SK-N-SH (cell line): ENCODE measurements around the gene OXSM. TPM values are rescaled to one million over a fixed set of nuclear protein-coding genes. Genes with fewer than 3 reads are reported as not detected.

Experiments used
- CTCF ChIA-PET: fragments of 300-600, 350-600 bp; formaldehyde crosslinking; extraction: SDS; loops from one replicate; lab custom pipeline; 2021; lab: Yijun Ruan, JAX
- POLR2A ChIA-PET: fragments of 350-600 bp; sonication (Branson Sonifier 250); formaldehyde crosslinking; extraction: SDS; loops from one replicate; lab custom pipeline; 2020; ENCODE audit warnings: antibody characterized with exemption, inconsistent platforms; lab: Yijun Ruan, JAX
- DNase-seq: peaks from one replicate; pipeline ENCODE4 v3.0.0; 2012
- H2AFZ ChIP-seq: fragments of 200-600 bp; sonication (generic); 2 replicates; pipeline ENCODE4 v1.8.1; 2016; ENCODE audit warnings: antibody characterized with exemption, mild to moderate bottlenecking, low read depth
- H3F3A ChIP-seq: fragments of 200-600 bp; sonication (generic); replicated peaks from 2 replicates; pipeline ENCODE3; 2016; ENCODE audit warnings: antibody characterized with exemption, mild to moderate bottlenecking; ENCODE audit not compliant: insufficient read depth
- H3K27ac ChIP-seq, 2 experiments: fragments of 200-500 bp in 1 of 2; fragments of 200-600 bp in 1 of 2; sonication (Bioruptor generic) in 1 of 2; sonication (generic), shearing (Covaris generic) in 1 of 2; 2 replicates each; pipeline versions ENCODE4 v1.5.1 to v1.6.1; 2014 to 2016; ENCODE audit warnings: low read depth in 2 of 2, inconsistent platforms in 1 of 2, low read length in 1 of 2, mild to moderate bottlenecking in 1 of 2, mixed read lengths in 1 of 2
- H3K27me3 ChIP-seq: fragments of 200-600 bp; sonication (generic), shearing (Covaris generic); 2 replicates; pipeline ENCODE4 v1.6.1; 2016; ENCODE audit warnings: mixed run types; ENCODE audit not compliant: insufficient read depth
- H3K36me3 ChIP-seq, 2 experiments: fragments of 200-500 bp in 1 of 2; fragments of 200-600 bp in 1 of 2; sonication (Bioruptor generic) in 1 of 2; sonication (generic) in 1 of 2; replicated peaks in 1 of 2; 2 replicates each; pipeline versions ENCODE3 to v1.5.1; 2014 to 2016; ENCODE audit warnings: low read length in 1 of 2, mild to moderate bottlenecking in 1 of 2; ENCODE audit not compliant: insufficient read depth in 2 of 2, control insufficient read depth in 1 of 2
- H3K4me1 ChIP-seq, 2 experiments: fragments of 200-500 bp in 1 of 2; fragments of 200-600 bp in 1 of 2; sonication (Bioruptor generic) in 1 of 2; sonication (generic), shearing (Covaris generic) in 1 of 2; 2 replicates each; pipeline versions ENCODE4 v1.5.1 to v1.6.1; 2014 to 2016; ENCODE audit warnings: low read depth in 1 of 2, low read length in 1 of 2, mixed run types in 1 of 2; ENCODE audit not compliant: insufficient read depth in 2 of 2, control insufficient read depth in 1 of 2
- H3K4me2 ChIP-seq: fragments of 200-600 bp; sonication (generic), shearing (Covaris generic); 2 replicates; pipeline ENCODE4 v1.6.1; 2017; ENCODE audit warnings: mixed run types
- H3K4me3 ChIP-seq, 2 experiments: fragments of 200-500 bp in 1 of 2; fragments of 200-600 bp in 1 of 2; sonication (Bioruptor generic) in 1 of 2; sonication (generic), shearing (Covaris generic) in 1 of 2; 2 replicates each; pipeline versions ENCODE4 v1.5.1 to v1.8.1; 2014 to 2016; ENCODE audit warnings: low read depth in 2 of 2, inconsistent platforms in 1 of 2, low read length in 1 of 2, mild to moderate bottlenecking in 1 of 2, mixed read lengths in 1 of 2, moderate library complexity in 1 of 2
- H3K79me2 ChIP-seq: fragments of 200-600 bp; sonication (generic); 2 replicates; pipeline ENCODE4 v1.8.1; 2017; ENCODE audit warnings: mild to moderate bottlenecking; ENCODE audit not compliant: insufficient read depth
- H3K9ac ChIP-seq: fragments of 200-600 bp; sonication (generic); 2 replicates; pipeline ENCODE4 v1.6.1; 2017; ENCODE audit warnings: mixed run types
- H3K9me2 ChIP-seq: fragments of 200-600 bp; sonication (generic); 2 replicates; pipeline ENCODE4 v1.6.1; 2017; ENCODE audit warnings: mixed run types
- H3K9me3 ChIP-seq: fragments of 200-600 bp; sonication (generic); 2 replicates; pipeline ENCODE4 v1.6.1; 2017; ENCODE audit warnings: mixed run types, mild to moderate bottlenecking, moderate library complexity
- H4K20me1 ChIP-seq: fragments of 200-600 bp; sonication (generic); 2 replicates; pipeline ENCODE4 v1.6.1; 2017; ENCODE audit warnings: mild to moderate bottlenecking, mixed run types; ENCODE audit not compliant: insufficient read depth
- CHD2 ChIP-seq: fragments of 150-350 bp; IDR thresholded peaks from 2 replicates; pipeline ENCODE4 v1.6.1; 2018; ENCODE audit warnings: low read length; ENCODE audit not compliant: partially characterized antibody
- CTCF ChIP-seq: fragments of 200-600 bp; sonication (generic); IDR thresholded peaks from 2 replicates; pipeline ENCODE4 v1.6.1; 2017; ENCODE audit warnings: antibody characterized with exemption, mild to moderate bottlenecking, moderate library complexity
- ELF1 ChIP-seq: IDR thresholded peaks from 2 replicates; pipeline ENCODE4 v1.4.0; 2012
- EZH2phosphoT487 ChIP-seq: fragments of 200-600 bp; sonication (generic); IDR thresholded peaks from 2 replicates; pipeline ENCODE4 v1.6.1; 2017; ENCODE audit warnings: low read depth, mixed run types, mild to moderate bottlenecking, antibody characterized with exemption, moderate library complexity, borderline replicate concordance
- FOSL2 ChIP-seq: IDR thresholded peaks from 2 replicates; pipeline ENCODE4 v1.4.0; 2012; ENCODE audit warnings: low read depth, mild to moderate bottlenecking, moderate library complexity, borderline replicate concordance
- MXI1 ChIP-seq: IDR thresholded peaks from 2 replicates; pipeline ENCODE4 v1.6.1; 2012; ENCODE audit warnings: mild to moderate bottlenecking, low read depth, low read length, improper control_type of control experiment
- NFIC ChIP-seq: IDR thresholded peaks from 2 replicates; pipeline ENCODE4 v1.4.0; 2012; ENCODE audit warnings: borderline replicate concordance
- NRF1 ChIP-seq: IDR thresholded peaks from 2 replicates; pipeline ENCODE4 v1.6.1; 2012; ENCODE audit warnings: low read depth, mild to moderate bottlenecking, low read length
- RAD21 ChIP-seq: IDR thresholded peaks from 2 replicates; pipeline ENCODE4 v1.6.1; 2012; ENCODE audit warnings: mild to moderate bottlenecking, low read length
- RXRA ChIP-seq: IDR thresholded peaks from 2 replicates; pipeline ENCODE4 v1.4.0; 2012; ENCODE audit warnings: low read depth, mild to moderate bottlenecking, borderline replicate concordance
- SMC3 ChIP-seq: IDR thresholded peaks from 2 replicates; pipeline ENCODE4 v1.6.1; 2012; ENCODE audit warnings: low read depth, low read length, improper control_type of control experiment
- TCF12 ChIP-seq: IDR thresholded peaks from 2 replicates; pipeline ENCODE4 v1.4.0; 2012
- TEAD4 ChIP-seq: IDR thresholded peaks from 2 replicates; pipeline ENCODE4 v1.4.0; 2012; ENCODE audit warnings: mild to moderate bottlenecking, borderline replicate concordance; ENCODE audit not compliant: insufficient read depth
- WGBS: methylation state at CpG from one replicate; pipeline ENCODE4 v1.1.6; 2017; ENCODE audit warnings: low lambda C conversion rate; 5-methylcytosine and 5-hydroxymethylcytosine counted together
- polyA plus RNA-seq, 3 experiments: library from polyadenylated mRNA; depleted of rRNA; stranded (reverse); fragments of >200 nt; gene quantifications; 2 replicates each; pipeline ENCODE4 v1.2.3, GENCODE V29; 2012
- TF ChIP-seq, protein P1 (sequence below): fragments of 150-350 bp; IDR thresholded peaks from 2 replicates; pipeline ENCODE4 v1.6.1; 2017; ENCODE audit warnings: antibody characterized with exemption, low read length, low read depth, borderline replicate concordance
- TF ChIP-seq, protein P2 (sequence below): IDR thresholded peaks from 2 replicates; pipeline ENCODE4; 2012
- TF ChIP-seq, protein P3 (sequence below): fragments of 150-350 bp; IDR thresholded peaks from 2 replicates; pipeline ENCODE4 v1.6.1; 2016; ENCODE audit warnings: mild to moderate bottlenecking, low read depth, low read length

The OXSM gene
- polyA plus RNA-seq, 1 of the 3 experiments (the other 2 are of a cell fraction): 12.1 TPM

DNA sequence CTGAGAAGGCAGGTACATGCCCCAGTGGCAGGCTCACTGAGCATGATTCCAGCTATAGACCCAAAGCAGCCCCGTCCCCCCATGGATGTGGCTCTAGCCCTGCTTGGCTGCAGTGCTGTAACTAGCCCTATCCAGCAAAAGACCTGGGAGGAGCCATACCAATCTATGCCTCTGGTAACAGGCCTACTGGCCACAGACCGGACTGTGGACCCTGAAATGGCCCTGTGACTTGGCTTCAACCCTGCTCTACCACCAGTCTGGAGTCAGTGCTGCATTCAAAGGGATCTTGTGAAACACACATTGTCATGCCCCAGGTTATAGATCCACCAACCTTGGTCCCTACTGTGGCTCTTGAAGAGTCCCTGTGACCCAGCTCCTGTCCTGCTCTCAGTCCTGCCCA, 46.7 kb downstream of the OXSM start:
- no peaks in the 10 kb centered on the region for H3K9me2 ChIP-seq
- peaks cover 0 to 3% of the 10 kb centered on the region in 2 experiments; a peak in 1 of 4 replicates for H3K4me1 ChIP-seq
- no peaks in the 10 kb centered on the region for H3K79me2 ChIP-seq
- no peaks in the 10 kb centered on the region for H3K9me3 ChIP-seq
- no peak overlapping the region for H3K4me3 ChIP-seq
- no peaks in the 10 kb centered on the region for H4K20me1 ChIP-seq
- H3K27me3 ChIP-seq: no peaks in the 10 kb centered on the region
- no peaks in the 10 kb centered on the region for H3K36me3 ChIP-seq
- H3F3A ChIP-seq: no peaks in the 10 kb centered on the region
- no peak overlapping the region for H3K4me2 ChIP-seq
- TF ChIP-seq TEAD4 (no peak), EZH2phosphoT487 (no peak)
- TF ChIP-seq, protein P1, sequence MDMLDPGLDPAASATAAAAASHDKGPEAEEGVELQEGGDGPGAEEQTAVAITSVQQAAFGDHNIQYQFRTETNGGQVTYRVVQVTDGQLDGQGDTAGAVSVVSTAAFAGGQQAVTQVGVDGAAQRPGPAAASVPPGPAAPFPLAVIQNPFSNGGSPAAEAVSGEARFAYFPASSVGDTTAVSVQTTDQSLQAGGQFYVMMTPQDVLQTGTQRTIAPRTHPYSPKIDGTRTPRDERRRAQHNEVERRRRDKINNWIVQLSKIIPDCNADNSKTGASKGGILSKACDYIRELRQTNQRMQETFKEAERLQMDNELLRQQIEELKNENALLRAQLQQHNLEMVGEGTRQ: no peak
- POLR2A ChIA-PET: no interaction called here
- H3K27ac ChIP-seq: no peak overlapping the region
- CTCF ChIA-PET: no interaction called here
- H3K9ac ChIP-seq: no peak overlapping the region
- WGBS: 45% methylated on average over 2 of the region's 2 CpGs
- DNase-seq: no peak
- no peak overlapping the region for H2AFZ ChIP-seq

DNA sequence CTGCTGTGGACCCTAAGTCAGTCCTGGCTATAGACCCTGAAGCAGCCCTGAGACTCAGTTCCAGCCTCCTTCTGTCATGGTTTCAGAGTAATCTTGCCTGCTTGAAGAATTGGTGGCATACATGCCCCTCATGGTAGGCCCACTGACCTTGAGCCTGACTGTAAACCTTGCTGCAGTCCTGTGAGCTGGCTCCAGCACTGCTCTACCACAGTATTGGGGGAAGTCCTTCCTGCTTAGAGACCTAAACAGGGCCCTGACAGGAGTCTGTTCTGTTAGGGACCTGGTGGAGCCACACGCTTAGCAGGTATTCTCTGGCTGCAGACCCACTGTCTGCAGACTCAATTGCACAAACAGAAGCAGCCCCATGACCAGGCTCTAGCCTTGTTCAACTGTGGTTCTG, 47.1 kb downstream of the OXSM start:
- Histone ChIP-seq H3K27ac (no peak overlapping the region), H4K20me1 (no peaks in the 10 kb centered on the region), H3K9me2 (no peaks in the 10 kb centered on the region), H3K4me2 (no peak overlapping the region), H3K4me3 (no peak overlapping the region), H3K4me1 (no peaks in the 10 kb centered on the region), H3K79me2 (no peaks in the 10 kb centered on the region), H3K9me3 (no peaks in the 10 kb centered on the region), H2AFZ (no peak overlapping the region), H3K36me3 (no peaks in the 10 kb centered on the region), H3F3A (no peaks in the 10 kb centered on the region), H3K27me3 (no peaks in the 10 kb centered on the region), H3K9ac (no peak overlapping the region)
- POLR2A ChIA-PET: no interaction called here
- CTCF ChIA-PET: interaction anchor here (0.5 to 0.8 kb wide), 2 partner anchors 20 to 649 kb away, joined by 3 read pairs; no protein-coding TSS in a partner anchor
- no peak for TF ChIP-seq RXRA
- no peak for TF ChIP-seq FOSL2
- TF ChIP-seq CHD2: no peak
- TF ChIP-seq TCF12: no peak
- TF ChIP-seq MXI1: no peak
- no peak for TF ChIP-seq CTCF
- TF ChIP-seq, protein P2, sequence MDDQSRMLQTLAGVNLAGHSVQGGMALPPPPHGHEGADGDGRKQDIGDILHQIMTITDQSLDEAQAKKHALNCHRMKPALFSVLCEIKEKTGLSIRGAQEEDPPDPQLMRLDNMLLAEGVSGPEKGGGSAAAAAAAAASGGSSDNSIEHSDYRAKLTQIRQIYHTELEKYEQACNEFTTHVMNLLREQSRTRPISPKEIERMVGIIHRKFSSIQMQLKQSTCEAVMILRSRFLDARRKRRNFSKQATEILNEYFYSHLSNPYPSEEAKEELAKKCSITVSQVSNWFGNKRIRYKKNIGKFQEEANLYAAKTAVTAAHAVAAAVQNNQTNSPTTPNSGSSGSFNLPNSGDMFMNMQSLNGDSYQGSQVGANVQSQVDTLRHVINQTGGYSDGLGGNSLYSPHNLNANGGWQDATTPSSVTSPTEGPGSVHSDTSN: no peak
- no peak for TF ChIP-seq RAD21
- TF ChIP-seq NFIC: no peak
- no peak for TF ChIP-seq NRF1
- no peak for TF ChIP-seq TEAD4
- TF ChIP-seq ELF1: no peak
- TF ChIP-seq, protein P3, sequence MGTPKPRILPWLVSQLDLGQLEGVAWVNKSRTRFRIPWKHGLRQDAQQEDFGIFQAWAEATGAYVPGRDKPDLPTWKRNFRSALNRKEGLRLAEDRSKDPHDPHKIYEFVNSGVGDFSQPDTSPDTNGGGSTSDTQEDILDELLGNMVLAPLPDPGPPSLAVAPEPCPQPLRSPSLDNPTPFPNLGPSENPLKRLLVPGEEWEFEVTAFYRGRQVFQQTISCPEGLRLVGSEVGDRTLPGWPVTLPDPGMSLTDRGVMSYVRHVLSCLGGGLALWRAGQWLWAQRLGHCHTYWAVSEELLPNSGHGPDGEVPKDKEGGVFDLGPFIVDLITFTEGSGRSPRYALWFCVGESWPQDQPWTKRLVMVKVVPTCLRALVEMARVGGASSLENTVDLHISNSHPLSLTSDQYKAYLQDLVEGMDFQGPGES: no peak
- no peak for TF ChIP-seq SMC3
- 0% methylated on average over 1 of the region's 1 CpG for WGBS
- no peak for DNase-seq
